NCI-H2196 treated with DMSO at 0.1 percent for 48 hours (cell line): ENCODE measurements around the gene ORAI3.

ENCODE experiments used
- DNase-seq: peaks from one replicate; lab custom pipeline; 2025; ENCODE audit not compliant: unreplicated experiment; lab: John Stamatoyannopoulos, UW

Gene ORAI3

DNA sequence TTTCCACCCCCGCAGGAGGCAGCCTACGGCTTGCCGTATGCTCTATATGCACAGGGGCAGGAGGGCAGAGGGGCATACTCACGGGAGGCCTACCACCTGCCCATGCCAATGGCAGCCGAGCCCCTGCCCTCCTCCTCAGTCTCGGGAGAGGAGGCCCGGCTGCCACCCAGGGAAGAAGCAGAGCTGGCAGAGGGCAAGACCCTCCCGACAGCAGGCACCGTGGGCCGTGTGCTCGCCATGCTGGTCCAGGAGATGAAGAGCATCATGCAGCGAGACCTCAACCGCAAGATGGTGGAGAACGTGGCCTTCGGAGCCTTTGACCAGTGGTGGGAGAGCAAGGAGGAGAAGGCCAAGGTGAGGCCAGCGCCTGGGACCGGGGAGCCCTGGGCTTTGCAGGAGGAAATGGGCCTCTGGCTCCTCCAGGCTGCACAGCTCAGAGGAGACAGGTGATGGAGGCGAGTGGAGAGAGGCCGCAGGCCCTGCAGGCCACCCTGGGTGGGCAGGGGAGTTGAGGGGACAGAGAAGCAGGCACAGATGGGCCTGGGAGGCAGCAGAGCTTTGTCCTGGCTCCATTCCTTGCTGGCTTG is 17.3 kb downstream of the ORAI3 start:
- DNase-seq = no peak

DNA sequence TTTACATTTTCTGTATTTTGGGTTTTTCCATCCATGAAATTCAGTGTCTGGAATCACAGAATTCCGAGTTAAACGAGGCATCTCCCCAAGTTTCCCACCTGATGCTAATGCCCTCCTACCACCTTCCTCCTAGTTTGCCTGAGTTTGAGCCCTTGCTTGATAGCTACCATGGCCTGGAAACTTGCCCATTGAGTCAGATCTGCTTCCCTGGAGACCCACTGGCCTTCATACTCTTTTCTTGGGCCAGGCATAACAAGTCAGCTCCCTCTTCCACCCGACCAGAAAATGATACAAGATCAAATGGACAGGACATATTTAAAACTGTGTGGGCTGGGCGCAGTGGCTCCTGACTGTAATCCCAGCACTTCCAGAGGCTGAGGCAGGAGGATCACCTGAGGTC is 18.9 kb downstream of the ORAI3 start:
- DNase-seq = no peak

DNA sequence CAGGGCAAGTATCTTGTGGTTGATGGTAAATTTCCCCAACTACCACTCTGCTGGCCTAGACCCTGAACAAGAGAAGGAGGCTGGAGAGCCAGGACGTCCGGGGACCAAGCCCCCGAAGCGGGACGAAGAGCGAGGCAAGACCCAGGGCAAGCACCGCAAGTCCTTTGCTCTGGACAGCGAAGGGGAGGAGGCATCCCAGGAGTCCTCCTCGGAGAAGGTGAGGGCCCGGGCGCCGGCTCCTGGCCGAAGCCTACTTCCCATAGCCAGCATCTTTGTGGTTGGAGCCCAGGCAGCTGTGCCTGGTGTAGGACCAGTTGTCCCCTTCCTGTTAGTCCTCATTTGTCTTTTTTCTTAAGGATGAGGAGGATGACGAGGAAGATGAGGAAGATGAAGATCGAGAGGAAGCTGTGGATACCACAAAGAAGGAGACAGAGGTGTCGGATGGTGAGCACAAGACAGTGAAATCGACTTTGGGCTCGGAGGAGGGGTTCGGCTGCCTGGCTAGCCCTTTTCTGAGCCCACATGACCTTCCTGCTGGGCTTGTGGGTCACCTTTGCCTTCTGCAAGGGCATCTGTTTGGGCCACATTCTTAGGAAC is 20.5 kb downstream of the ORAI3 start:
- DNase-seq = no peak

DNA sequence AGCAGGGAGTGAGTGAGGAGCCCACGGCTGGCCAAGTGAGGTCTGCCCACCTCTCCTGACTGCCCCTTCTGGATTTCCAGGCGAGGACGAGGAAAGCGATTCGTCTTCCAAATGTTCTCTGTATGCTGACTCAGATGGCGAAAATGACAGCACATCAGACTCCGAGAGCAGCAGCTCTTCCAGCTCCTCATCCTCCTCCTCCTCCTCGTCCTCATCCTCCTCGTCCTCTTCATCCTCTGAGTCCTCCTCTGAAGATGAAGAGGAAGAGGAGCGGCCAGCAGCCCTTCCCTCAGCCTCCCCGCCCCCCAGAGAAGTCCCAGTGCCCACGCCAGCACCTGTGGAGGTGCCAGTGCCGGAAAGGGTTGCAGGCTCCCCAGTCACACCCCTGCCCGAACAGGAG is 22.4 kb downstream of the ORAI3 start:
- DNase-seq = no peak

DNA sequence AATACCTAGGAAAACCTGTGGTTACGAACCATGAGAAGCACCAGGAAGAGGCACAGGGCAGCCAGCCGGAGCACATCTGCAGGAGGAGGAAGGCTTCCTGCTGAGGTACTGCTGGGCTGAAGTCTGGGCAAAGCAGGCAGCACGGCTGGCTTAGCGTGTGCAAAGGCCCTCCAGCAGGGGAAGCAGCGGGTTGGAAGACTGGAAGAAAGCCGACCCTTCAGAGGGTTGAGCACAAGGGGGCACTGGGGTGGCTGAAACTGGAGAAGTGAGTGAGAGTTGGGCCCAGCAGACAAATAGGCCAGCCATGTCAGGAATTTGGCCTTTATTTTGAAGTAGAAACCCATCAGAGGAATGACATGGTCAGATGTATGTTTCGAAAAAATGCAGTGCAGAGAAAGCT is 24.0 kb downstream of the ORAI3 start:
- no peak for DNase-seq

DNA sequence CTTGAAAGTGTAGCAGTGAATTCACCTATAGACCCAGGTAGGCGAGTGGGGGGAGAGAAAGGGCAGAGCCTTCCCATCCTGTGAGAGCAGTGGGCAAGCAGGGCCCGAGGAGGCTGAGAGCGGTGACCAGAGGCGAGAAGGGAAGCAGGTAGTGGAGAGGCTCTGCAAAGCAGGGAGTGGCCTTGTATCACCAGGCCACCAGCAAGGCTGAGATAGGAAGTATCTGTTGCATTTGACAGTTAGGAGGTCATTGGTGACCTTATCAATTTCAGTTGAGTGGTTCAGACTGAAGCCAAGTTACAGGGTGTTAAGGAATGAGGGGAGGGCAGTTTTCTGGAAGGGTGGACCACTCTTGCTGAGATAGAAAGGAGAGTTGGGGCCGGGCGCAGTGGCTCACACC is 25.5 kb downstream of the ORAI3 start:
- DNase-seq = no peak

DNA sequence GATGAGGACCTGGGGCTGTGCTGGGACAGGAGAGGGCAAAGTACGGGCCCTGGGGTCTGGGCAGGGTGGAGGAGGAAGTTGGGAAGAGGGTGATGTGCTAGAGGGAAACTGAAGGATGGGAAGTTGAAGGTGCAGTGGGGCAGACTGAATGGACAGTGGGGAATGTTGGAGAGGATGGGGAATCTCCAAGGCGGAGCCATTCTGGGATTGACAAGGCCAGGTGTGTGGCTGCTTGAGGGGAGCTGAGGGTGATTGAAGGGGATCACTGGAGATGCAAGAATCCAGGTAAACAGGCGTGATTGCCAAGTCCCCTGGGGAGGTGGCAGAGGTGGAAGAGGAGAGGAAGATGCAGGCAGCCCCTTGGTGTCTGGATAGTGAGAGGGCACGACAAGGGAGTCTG is 27.6 kb downstream of the ORAI3 start:
- no peak for DNase-seq

DNA sequence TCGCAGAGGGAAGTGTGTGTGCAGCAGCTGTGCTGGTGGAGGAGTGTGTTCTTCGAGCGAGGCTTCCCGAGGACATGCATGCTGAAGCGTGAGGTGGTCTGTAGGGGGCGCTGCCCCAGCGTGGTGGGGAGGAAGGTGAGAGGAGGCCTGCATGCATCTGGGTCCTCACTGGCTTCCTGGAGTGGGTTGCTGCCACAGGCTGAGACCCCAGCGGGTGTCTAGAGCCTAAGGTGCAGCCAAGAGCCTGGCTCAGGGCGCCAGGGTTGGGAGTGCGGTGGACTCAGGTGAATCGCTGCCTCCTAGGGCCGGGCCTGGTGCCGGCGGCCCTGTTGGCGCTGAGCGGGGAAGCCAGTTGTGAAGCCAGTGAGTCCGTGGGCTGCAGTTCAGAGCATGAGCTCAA is 28.6 kb downstream of the ORAI3 start:
- DNase-seq = no peak

DNA sequence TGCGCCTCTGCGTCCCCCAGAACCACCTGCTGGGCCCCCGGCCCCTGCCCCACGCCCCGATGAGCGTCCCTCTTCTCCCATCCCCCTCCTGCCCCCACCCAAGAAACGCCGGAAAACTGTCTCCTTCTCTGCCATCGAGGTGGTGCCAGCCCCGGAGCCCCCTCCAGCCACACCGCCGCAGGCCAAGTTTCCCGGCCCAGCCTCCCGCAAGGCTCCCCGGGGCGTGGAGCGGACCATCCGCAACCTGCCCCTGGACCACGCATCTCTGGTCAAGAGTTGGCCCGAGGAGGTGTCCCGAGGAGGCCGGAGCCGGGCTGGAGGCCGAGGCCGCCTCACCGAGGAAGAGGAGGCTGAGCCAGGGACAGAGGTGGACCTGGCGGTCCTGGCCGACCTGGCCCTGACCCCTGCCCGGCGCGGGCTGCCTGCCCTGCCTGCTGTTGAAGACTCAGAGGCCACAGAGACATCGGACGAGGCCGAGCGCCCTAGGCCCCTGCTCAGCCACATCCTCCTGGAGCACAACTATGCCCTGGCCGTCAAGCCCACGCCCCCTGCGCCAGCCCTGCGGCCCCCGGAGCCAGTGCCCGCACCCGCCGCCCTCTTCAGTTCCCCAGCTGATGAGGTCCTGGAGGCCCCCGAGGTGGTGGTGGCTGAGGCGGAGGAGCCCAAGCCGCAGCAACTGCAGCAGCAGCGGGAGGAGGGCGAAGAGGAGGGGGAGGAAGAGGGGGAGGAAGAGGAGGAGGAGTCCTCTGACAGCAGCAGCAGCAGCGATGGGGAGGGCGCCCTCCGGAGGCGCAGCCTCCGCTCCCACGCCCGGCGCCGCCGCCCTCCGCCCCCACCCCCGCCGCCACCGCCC is 30.5 kb downstream of the ORAI3 start:
- no peak for DNase-seq

DNA sequence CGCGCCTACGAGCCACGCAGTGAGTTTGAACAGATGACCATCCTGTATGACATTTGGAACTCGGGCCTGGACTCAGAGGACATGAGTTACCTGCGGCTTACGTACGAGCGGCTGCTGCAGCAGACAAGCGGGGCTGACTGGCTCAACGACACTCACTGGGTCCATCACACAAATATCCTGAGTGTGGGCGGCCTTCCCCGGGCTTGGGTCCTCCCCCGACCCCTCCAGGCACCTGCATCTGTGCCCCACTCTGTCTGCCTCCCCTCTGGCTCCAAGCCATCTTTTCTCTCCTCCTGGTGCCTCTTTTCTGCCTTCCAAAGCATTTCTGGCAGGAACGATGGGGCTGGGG is 31.1 kb downstream of the ORAI3 start:
- no peak for DNase-seq

DNA sequence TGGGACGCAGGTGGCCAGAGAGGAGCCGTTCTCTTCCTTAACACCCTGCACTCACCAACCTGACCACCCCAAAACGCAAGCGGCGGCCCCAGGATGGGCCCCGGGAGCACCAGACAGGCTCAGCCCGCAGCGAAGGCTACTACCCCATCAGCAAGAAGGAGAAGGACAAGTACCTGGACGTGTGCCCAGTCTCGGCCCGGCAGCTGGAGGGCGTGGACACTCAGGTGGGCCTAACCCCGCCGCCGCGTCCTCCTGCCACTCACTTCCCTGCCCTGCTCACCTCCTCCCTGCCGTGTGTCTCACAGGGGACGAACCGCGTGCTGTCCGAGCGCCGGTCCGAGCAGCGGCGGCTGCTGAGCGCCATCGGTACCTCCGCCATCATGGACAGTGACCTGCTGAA is 31.6 kb downstream of the ORAI3 start:
- no peak for DNase-seq

DNA sequence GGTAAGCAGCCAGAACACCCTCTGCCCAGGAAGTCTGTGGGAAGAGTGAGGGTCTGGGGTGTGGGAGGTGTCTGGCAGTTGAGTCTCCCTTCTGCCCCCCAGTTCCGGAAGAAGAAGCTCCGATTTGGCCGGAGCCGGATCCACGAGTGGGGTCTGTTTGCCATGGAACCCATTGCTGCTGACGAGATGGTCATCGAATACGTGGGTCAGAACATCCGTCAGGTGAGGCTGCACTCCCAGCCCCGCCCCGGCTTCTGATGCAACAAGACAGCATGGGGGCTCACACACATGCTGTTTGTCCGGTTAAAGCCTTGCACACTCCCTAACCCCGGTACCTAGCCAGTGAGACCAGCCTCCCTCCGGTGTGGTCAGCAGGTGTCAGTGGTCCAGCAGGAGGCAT is 32.1 kb downstream of the ORAI3 start:
- DNase-seq = no peak

DNA sequence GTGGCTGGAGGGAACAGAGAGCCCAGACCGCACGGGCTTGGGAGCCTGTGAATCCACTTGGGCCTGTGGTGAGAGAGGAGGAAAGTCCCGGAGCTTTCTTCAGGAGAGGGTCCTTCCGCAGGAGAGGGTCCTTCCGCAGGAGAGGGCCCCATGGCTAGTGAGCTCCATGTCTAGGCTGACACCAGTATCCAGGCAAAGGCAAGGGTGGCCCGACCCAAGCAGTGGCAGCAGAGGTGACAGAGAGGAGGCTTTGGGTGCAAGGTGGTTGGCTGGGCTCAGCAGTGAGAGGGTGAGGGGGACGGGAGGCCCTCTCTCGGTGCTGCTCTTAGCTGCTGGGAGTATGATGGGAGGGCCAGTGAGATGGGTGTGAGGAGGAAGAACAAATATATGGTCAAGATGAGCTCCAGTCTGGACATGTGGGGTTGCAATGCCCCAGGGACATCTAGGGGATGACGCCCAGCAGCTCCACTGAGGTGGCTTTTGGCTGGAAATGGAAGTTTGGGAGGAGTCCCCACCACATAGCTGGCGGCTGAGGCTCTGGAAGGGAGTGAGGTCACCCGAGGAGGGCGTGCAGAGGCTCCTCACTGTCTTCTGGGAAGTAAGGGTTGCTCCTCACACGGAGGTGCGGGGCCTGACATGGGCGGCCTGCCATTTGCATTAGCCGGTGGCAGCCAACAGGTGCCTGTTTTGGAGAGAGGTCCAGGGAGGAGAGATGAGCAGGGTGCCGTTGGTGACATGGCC is 33.9 kb downstream of the ORAI3 start:
- no peak for DNase-seq

DNA sequence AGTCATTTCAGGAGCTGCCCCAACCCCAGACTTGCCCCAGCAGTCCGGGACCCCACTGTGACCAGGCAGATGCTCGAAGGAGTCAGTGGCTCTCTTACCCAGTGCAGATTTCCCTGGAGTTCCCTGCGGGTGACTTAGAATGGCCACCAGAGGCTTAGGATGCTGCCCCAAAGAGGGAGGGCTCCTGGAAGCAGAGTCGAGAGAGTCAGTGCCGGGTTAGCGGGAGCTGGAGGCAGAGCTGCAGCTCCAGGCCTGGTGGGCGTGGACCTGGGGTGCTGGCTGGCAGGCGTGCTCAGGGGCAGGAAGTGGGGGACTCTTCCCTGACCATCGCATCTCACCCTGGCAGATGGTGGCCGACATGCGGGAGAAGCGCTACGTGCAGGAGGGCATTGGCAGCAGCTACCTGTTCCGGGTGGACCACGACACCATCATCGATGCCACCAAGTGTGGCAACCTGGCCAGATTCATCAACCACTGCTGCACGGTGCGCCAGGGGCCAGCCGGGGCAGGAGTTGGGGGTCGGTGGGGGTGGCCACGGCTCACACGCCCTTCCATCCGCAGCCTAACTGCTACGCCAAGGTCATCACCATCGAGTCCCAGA is 34.5 kb downstream of the ORAI3 start:
- DNase-seq = no peak

DNA sequence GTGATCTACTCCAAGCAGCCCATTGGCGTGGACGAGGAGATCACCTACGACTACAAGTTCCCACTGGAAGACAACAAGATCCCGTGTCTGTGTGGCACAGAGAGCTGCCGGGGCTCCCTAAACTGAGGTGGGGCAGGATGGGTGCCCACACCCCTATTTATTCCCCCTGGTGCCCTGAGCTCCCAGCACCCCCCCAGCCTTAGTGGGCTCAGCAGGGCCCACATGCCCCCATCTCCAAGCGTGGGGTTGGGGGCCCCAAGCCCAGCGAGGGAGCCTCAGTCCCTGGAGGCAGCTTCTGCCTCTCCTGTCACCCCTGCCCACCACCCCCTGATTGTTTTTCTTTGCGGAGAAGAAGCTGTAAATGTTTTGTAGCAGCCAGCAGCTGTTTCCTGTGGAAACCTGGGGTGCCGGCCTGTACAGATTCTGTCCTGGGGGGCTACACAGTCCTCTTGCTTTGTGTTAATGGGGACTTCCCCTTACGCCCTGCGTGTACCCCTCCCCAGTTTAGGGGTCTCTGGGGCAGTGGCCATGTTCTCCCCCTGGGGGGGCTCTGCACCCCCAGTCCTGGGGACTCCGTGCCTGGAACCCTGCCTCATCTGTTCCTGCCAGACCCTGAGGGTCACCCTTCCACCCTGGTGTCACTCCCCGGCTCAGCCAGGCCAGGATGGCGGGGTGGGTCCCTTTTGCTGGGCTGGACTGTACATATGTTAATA is 35.2 kb downstream of the ORAI3 start:
- DNase-seq = no peak

DNA sequence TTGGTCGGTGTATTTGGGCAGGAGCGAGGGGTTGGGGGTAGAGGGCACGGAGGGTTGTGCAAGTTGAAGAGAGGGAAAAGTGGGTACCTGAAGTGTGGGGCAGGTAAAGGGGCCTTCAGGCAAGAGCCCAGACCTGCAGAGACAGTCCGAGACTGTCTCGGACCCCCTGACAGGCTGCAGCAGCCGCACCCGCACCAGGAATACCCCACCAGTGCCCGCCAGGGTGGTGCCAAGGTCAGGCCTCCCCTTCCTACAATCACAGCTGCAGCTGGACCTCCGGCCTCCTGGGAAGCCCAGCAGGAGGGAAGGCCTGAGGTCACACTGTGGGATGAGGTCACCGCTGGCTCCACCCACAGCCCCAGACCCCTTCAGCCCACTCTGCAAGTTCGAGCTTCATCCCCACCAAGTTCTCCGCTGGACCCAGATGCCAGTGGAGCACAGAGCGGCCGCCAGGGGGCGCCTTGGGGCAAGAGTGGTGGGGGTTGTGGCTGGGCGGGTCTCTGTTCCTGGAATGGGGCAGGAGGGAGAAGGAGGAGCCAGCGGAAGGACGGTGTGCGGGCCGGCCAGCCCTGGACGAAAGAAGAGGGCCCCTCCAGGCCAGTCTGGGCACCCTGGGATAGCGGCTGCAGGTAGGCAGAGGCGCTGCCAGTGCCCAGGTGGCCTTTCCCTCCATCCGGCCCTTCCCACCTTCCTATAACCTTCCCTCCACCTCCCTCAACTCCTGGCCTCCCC is 36.0 kb downstream of the ORAI3 start, which contains the start of gene HSD3B7:
TSS of gene HSD3B7 (plus strand) at position 539 of the 732 bp plus-strand sequence. CDS start 452 bp downstream, outside the sequence.
- peak; percentile 76 for DNase-seq

DNA sequence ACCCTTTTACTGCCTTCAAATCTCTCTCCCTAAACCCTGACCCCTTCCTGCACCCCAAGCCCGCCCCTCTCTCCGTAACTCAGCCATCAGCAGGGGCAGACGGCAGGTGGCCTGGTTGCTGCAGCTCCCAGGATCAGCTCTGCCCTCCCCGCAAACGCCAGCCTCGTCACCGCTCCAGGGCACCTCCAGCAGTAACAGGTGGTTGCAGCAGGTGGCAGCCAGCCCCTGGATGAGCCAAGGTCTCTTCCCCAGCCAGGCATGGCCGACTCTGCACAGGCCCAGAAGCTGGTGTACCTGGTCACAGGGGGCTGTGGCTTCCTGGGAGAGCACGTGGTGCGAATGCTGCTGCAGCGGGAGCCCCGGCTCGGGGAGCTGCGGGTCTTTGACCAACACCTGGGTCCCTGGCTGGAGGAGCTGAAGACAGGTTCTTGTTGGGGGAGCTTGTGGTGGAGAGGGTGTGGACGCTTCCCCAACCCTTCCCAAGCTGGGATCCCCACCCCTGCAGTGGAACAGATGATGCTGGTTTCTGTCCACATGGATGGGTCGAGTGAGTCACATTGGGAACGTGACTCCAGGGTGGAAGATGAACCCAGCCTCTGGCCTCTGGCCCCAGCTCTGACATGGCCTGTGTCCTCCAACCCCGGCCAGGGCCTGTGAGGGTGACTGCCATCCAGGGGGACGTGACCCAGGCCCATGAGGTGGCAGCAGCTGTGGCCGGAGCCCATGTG is 36.7 kb downstream of the ORAI3 start:
- peak; percentile 83 for DNase-seq

DNA sequence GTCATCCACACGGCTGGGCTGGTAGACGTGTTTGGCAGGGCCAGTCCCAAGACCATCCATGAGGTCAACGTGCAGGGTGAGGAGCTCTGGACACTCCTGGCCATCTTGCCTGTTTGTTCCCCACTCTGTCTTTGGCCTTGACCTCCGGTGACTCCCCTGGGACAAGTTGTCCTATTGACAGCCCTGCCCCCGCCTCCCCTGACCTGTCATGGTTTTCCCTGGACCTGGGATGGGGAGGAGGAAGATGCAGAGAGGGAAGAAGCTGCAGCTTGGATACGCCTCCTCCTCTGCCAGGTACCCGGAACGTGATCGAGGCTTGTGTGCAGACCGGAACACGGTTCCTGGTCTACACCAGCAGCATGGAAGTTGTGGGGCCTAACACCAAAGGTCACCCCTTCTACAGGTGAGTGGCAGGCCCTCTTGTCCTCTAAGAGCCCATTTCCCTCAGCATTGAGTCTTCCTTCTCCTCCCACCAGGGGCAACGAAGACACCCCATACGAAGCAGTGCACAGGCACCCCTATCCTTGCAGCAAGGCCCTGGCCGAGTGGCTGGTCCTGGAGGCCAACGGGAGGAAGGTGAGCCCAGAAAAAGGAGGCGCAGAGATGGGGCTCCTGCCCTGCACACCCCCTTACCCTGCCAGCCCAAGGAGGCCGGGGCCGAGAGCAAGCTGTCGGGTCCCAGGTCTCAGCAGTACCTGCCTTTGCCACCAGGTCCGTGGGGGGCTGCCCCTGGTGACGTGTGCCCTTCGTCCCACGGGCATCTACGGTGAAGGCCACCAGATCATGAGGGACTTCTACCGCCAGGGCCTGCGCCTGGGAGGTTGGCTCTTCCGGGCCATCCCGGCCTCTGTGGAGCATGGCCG is 37.5 kb downstream of the ORAI3 start:
- DNase-seq = no peak
